Lower leg skin (tissue), 3 donors: ENCODE results near the gene ZNF804B.

Experiments
- CTCF ChIP-seq, 3 donors: fragments of 450-650 bp; IDR thresholded peaks; one replicate each; pipeline ENCODE4 v1.5.1; 2016; ENCODE audit warnings: antibody characterized with exemption in 3 of 3, mild to moderate bottlenecking in 3 of 3, moderate library complexity in 2 of 3
- POLR2A ChIP-seq, 2 donors: fragments of 450-650 bp; IDR thresholded peaks; one replicate each; pipeline ENCODE4 v1.6.1; 2016 to 2017; ENCODE audit warnings: antibody characterized with exemption in 2 of 2, mild to moderate bottlenecking in 1 of 2, moderate library complexity in 1 of 2

- TF ChIP-seq CTCF (IDR thresholded peaks at IDR 0.05) = no peak
- no peak for TF ChIP-seq POLR2A (IDR thresholded peaks at IDR 0.05)
Observed at GRCh38 chr7:89265631-89266030, 506.1 kb downstream of the ZNF804B start.
